Nephron (organoid): ENCODE data around the gene MGAT5.

Experiments
- H3K27ac Mint-ChIP-seq, 3 experiments: 2 replicates each; pipeline ENCODE4 v1.8.0; 2020; ENCODE audit warnings: mixed read lengths in 3 of 3, mild to moderate bottlenecking in 2 of 3, moderate library complexity in 1 of 3
- H3K27me3 Mint-ChIP-seq: 2 replicates; pipeline ENCODE4 v1.8.0; 2021; ENCODE audit warnings: low read depth, mild to moderate bottlenecking, moderate library complexity, mixed read lengths
- H3K36me3 Mint-ChIP-seq: 2 replicates; pipeline ENCODE4 v1.8.0; 2020; ENCODE audit warnings: low read depth, mixed read lengths
- H3K4me1 Mint-ChIP-seq: 2 replicates; pipeline ENCODE4 v1.8.0; 2020; ENCODE audit warnings: mixed read lengths
- H3K4me3 Mint-ChIP-seq, 3 experiments: 2 replicates each; pipeline ENCODE4 v1.8.0; 2020; ENCODE audit warnings: mild to moderate bottlenecking in 3 of 3, mixed read lengths in 3 of 3, moderate library complexity in 2 of 3
- H3K9me3 Mint-ChIP-seq: 2 replicates; pipeline ENCODE4 v1.8.0; 2020; ENCODE audit warnings: mixed read lengths
- TF ChIP-seq, protein P1 (sequence below), 3 experiments: fragments of 200-600 bp; sonication (generic); IDR thresholded peaks; one replicate each; pipeline ENCODE4 v1.5.0; 2021; ENCODE audit warnings: antibody characterized with exemption in 3 of 3; ENCODE audit not compliant: unreplicated experiment in 3 of 3

MGAT5 gene

DNA sequence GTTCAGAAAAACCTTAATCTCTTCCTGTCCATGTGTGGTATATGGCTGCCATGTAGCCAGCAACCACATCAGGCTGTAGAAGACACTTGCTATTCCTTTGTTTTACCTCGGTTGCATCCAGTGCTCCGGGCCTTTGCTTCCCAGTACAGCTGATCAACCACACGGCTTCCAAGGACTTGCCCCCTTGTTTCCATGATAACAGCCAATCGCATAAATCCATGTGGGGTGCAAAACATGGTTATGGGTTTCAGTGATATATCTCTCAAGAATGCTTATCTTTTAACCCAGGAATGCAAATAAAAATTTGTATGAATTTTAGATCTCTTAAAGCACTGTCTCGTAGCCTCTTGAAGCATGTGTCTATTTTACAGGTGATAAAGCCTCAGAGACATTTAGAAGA lies 118.3 kb downstream of the MGAT5 start:
- H3K27me3 Mint-ChIP-seq: peaks cover 3% of the 10 kb centered on the region
- H3K9me3 Mint-ChIP-seq: no peaks in the 10 kb centered on the region
- TF ChIP-seq, protein P1, sequence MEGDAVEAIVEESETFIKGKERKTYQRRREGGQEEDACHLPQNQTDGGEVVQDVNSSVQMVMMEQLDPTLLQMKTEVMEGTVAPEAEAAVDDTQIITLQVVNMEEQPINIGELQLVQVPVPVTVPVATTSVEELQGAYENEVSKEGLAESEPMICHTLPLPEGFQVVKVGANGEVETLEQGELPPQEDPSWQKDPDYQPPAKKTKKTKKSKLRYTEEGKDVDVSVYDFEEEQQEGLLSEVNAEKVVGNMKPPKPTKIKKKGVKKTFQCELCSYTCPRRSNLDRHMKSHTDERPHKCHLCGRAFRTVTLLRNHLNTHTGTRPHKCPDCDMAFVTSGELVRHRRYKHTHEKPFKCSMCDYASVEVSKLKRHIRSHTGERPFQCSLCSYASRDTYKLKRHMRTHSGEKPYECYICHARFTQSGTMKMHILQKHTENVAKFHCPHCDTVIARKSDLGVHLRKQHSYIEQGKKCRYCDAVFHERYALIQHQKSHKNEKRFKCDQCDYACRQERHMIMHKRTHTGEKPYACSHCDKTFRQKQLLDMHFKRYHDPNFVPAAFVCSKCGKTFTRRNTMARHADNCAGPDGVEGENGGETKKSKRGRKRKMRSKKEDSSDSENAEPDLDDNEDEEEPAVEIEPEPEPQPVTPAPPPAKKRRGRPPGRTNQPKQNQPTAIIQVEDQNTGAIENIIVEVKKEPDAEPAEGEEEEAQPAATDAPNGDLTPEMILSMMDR (IDR thresholded peaks at IDR 0.05; ENCODE audit: unreplicated experiment in 3 of 3): no peak
- H3K4me3 Mint-ChIP-seq: no peak overlapping the region
- peak overlapping the region; percentile 41 to 82 (median 47) for H3K27ac Mint-ChIP-seq
- H3K36me3 Mint-ChIP-seq: peaks cover 21% of the 10 kb centered on the region
- peaks cover 68% of the 10 kb centered on the region for H3K4me1 Mint-ChIP-seq

DNA sequence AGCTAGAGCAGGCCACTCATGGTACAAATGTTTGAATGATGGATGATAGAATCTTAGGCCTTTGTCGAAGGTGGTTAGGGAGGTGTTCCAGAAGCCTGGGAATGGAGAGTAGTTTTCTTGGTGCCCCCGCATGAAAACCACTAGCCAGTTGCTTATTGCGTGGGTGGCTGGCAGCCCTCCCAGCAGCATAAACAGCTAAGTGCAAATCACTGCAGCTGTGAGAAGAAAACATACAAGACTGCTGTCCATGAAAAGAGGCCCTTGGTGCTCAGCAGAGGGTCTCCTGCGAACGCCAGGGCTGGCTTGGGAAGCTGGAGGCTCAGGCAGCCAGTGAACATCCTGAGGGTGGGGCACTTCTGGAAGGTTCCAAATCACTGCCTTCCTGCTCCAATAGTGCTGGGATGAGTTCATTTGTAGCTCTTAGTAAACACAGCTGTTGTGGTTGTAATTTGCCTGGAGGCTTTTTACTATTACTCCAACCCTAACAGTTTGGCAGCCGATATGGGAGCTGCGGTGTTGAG lies 118.8 kb downstream of the MGAT5 start:
- H3K27ac Mint-ChIP-seq: peak overlapping the region; percentile 41 to 82 (median 47)
- H3K9me3 Mint-ChIP-seq: no peaks in the 10 kb centered on the region
- peaks cover 3% of the 10 kb centered on the region for H3K27me3 Mint-ChIP-seq
- H3K4me3 Mint-ChIP-seq: peak overlapping the region in 1 of 3 experiments; percentile 26
- peaks cover 63% of the 10 kb centered on the region for H3K4me1 Mint-ChIP-seq
- peaks cover 19% of the 10 kb centered on the region for H3K36me3 Mint-ChIP-seq
- TF ChIP-seq, protein P1 (IDR thresholded peaks at IDR 0.05; ENCODE audit: unreplicated experiment in 3 of 3): no peak

DNA sequence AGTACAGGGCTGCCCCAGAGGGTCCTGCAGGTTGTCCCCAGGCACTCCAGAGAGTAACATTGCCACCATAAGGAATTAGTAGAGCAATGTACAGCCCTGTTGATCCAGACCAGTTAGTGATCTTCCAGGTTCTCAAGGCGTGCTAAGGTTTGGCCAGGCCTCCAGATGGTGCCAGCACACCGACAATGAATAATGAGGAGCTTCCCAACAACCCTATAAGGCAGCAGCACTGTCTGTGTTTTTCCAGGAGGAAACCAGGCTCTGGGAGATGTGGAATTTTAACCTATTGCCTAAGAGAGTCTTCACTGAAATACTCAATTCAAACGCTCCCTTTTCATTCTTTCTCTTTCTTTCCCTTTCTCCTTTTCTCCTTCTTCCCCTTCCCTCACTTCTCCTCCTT lies 122.1 kb downstream of the MGAT5 start:
- Mint-ChIP-seq H3K9me3 (no peaks in the 10 kb centered on the region), H3K4me1 (peaks cover 30% of the 10 kb centered on the region), H3K27ac (peak overlapping the region in 2 of 3 experiments; percentile 45 to 49), H3K4me3 (no peak overlapping the region), H3K36me3 (peaks cover 15% of the 10 kb centered on the region), H3K27me3 (peaks cover 6% of the 10 kb centered on the region)
- TF ChIP-seq, protein P1 (IDR thresholded peaks at IDR 0.05; ENCODE audit: unreplicated experiment in 3 of 3): peak in 2 of 3 experiments; percentile 16 to 29

DNA sequence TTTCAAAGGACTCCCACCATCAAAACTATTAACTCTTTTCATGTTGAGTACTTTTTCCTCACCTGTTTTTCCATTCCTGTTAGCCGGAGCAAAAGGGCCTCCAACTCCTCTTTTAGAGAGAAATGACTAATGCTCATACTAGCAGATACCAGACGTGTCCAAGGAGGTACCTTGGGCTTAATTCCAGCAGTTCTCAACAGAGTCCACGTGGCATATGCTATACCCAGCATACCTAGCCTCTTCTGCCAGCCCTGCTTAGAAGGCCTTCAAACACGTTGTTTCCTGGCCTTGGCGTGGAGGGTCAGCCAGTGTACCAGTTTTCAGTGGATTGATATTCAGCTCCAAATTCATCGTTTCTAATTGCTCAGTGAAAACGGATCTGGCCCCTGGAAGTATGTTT lies 123.9 kb downstream of the MGAT5 start:
- no peak overlapping the region for H3K4me3 Mint-ChIP-seq
- H3K9me3 Mint-ChIP-seq: no peaks in the 10 kb centered on the region
- H3K27me3 Mint-ChIP-seq: peaks cover 6% of the 10 kb centered on the region
- peaks cover 15% of the 10 kb centered on the region for H3K36me3 Mint-ChIP-seq
- peaks cover 19% of the 10 kb centered on the region for H3K4me1 Mint-ChIP-seq
- TF ChIP-seq, protein P1 (IDR thresholded peaks at IDR 0.05; ENCODE audit: unreplicated experiment in 3 of 3): no peak
- H3K27ac Mint-ChIP-seq: no peak overlapping the region

DNA sequence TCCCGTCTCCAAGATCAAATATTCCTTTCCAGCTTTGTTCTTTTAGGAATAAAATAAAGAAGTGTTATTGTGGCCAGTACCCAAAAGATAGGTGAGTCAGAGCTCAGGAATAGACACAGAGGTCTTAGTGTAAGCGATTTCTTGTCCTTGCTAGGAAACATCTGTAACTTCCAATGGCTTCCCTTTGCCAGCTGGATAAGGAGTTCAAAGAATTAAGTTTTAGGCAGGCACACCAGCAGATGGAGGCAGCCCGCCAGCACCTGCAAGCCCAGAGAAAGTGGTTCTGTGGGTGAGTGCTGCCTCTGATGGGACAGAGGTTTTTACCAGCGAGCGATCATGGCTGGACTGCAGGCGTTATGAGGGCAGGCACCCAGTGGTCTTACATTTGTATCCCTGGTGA lies 125.4 kb downstream of the MGAT5 start:
- Mint-ChIP-seq H3K36me3 (peaks cover 6% of the 10 kb centered on the region), H3K9me3 (no peaks in the 10 kb centered on the region), H3K27me3 (peaks cover 6% of the 10 kb centered on the region), H3K27ac (no peak overlapping the region), H3K4me1 (peaks cover 13% of the 10 kb centered on the region), H3K4me3 (no peak overlapping the region)
- TF ChIP-seq, protein P1 (IDR thresholded peaks at IDR 0.05; ENCODE audit: unreplicated experiment in 3 of 3): no peak

DNA sequence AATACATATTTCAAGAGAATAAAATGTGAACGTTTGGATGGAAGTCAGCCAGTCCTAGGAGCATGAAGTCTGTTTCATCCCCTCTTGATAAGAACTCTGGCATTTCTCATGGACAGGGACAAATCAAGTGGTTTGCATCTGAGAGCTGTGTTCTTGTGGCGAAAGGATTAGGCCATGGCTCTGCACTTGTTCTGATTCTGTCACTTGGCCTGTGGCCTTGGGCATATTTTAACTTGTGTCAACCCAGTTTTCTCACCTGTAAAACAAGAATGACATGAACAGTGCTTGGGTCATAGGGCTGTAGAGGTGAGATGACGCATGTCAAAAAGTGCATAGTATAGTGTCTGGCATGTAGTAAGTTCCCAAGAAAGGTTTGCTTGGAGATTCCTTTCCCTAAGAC lies 125.8 kb downstream of the MGAT5 start:
- TF ChIP-seq, protein P1 (IDR thresholded peaks at IDR 0.05; ENCODE audit: unreplicated experiment in 3 of 3): no peak
- Mint-ChIP-seq H3K4me3 (no peak overlapping the region), H3K4me1 (peaks cover 13% of the 10 kb centered on the region), H3K27me3 (peaks cover 6% of the 10 kb centered on the region), H3K9me3 (no peaks in the 10 kb centered on the region), H3K27ac (no peak overlapping the region), H3K36me3 (peaks cover 6% of the 10 kb centered on the region)
